Mucosa of gallbladder (tissue), 1 donor: ENCODE data around the gene NYAP1. TPM values are rescaled to one million over a fixed set of nuclear protein-coding genes. Genes with fewer than 3 reads are reported as not detected.

ENCODE experiments used
- DNase-seq: peaks from one replicate; pipeline ENCODE4 v3.0.0-alpha.2; 2020; ENCODE audit warnings: low spot score
- total RNA-seq: library from RNA; stranded (reverse); gene quantifications from one replicate; pipeline ENCODE4 v1.2.1, GENCODE V29; 2021
- donor health status: DM: no; HTN: no; CAD: no.

Gene NYAP1
- total RNA-seq, 1 donor from 2014 or later, result 1.2 TPM

- no peak for DNase-seq
Observed at GRCh38 chr7:100543586-100543985, 59.9 kb downstream of the NYAP1 start.

GRCh38 chr7:100544386-100544785 lies 60.7 kb downstream of the NYAP1 start:
- DNase-seq, result no peak

Other genes with a start within 250 kb of the NYAP1 start
- gene SPDYE3, start 176.2 kb upstream of the NYAP1 start, total RNA-seq, result not detected
- 70.3 TPM for gene PILRB, start 125.8 kb upstream of the NYAP1 start, total RNA-seq
- gene PILRA, start 110.4 kb upstream of the NYAP1 start, total RNA-seq, result 8.0 TPM
- gene ZCWPW1, start 55.2 kb upstream of the NYAP1 start, total RNA-seq, result 4.6 TPM
- 40.5 TPM for gene MEPCE, start 54.1 kb upstream of the NYAP1 start, total RNA-seq
- gene PPP1R35, start 47.4 kb upstream of the NYAP1 start, total RNA-seq, result 36.3 TPM
- 1.2 TPM for gene SPACDR, start 19.7 kb upstream of the NYAP1 start, total RNA-seq
- gene TSC22D4, start 4.7 kb upstream of the NYAP1 start, total RNA-seq, result 78.2 TPM
- gene AGFG2, start 55.3 kb downstream of the NYAP1 start, total RNA-seq, result 102 TPM
- gene SAP25, start 90.0 kb downstream of the NYAP1 start, total RNA-seq, result 13.3 TPM
- 131 TPM for gene LRCH4, start 102.2 kb downstream of the NYAP1 start, total RNA-seq
- 1.6 TPM for gene FBXO24, start 102.4 kb downstream of the NYAP1 start, total RNA-seq
- gene PCOLCE, start 118.4 kb downstream of the NYAP1 start, total RNA-seq, result 55.4 TPM
- 34.8 TPM for gene MOSPD3, start 128.6 kb downstream of the NYAP1 start, total RNA-seq
- 13.8 TPM for gene TFR2, start 157.6 kb downstream of the NYAP1 start, total RNA-seq
- 0.14 TPM for gene ACTL6B, start 172.5 kb downstream of the NYAP1 start, total RNA-seq
- 236 TPM for gene GNB2, start 189.8 kb downstream of the NYAP1 start, total RNA-seq
- 56.2 TPM for gene GIGYF1, start 210.3 kb downstream of the NYAP1 start, total RNA-seq
- 25.9 TPM for gene POP7, start 222.2 kb downstream of the NYAP1 start, total RNA-seq
- gene EPO, start 236.5 kb downstream of the NYAP1 start, total RNA-seq, result not detected
- gene ZAN, start 249.7 kb downstream of the NYAP1 start, total RNA-seq, result not detected